ENCODE data around the gene CMA1.
"Not testable (repeated sequence)": the region's sequence is repeated elsewhere in the genome, so short reads cannot be mapped to it uniquely, and the experiment has no call there.

CMA1 gene

DNA sequence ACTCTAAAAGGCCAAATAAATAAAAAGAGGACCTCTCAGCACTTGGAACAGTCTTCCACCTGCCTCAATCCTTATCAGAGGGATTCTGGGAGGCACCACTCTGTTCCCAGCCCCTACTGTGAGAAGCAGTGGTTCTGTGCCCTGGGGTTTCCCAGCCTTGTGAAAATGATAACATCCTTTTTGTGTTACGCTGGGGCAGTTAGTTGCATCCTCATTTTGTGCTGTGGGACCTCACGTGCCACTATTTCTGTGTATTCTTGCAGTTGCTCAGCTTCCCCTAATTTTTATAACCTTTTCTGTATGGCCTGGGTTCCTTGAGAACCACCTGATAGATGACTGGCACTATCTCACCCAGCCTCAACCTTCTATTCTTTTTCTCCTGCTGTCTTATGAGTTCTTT is 10.8 kb upstream of the CMA1 start:
- H3K4me3 ChIP-seq (ENCODE audit: control insufficient read depth, low read depth, low read length), result no peak overlapping the region
- TF ChIP-seq, protein P1, sequence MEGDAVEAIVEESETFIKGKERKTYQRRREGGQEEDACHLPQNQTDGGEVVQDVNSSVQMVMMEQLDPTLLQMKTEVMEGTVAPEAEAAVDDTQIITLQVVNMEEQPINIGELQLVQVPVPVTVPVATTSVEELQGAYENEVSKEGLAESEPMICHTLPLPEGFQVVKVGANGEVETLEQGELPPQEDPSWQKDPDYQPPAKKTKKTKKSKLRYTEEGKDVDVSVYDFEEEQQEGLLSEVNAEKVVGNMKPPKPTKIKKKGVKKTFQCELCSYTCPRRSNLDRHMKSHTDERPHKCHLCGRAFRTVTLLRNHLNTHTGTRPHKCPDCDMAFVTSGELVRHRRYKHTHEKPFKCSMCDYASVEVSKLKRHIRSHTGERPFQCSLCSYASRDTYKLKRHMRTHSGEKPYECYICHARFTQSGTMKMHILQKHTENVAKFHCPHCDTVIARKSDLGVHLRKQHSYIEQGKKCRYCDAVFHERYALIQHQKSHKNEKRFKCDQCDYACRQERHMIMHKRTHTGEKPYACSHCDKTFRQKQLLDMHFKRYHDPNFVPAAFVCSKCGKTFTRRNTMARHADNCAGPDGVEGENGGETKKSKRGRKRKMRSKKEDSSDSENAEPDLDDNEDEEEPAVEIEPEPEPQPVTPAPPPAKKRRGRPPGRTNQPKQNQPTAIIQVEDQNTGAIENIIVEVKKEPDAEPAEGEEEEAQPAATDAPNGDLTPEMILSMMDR (IDR thresholded peaks at IDR 0.05; ENCODE audit: control insufficient read depth, insufficient read depth, low read depth, low read length, missing control alignments), result no peak

DNA sequence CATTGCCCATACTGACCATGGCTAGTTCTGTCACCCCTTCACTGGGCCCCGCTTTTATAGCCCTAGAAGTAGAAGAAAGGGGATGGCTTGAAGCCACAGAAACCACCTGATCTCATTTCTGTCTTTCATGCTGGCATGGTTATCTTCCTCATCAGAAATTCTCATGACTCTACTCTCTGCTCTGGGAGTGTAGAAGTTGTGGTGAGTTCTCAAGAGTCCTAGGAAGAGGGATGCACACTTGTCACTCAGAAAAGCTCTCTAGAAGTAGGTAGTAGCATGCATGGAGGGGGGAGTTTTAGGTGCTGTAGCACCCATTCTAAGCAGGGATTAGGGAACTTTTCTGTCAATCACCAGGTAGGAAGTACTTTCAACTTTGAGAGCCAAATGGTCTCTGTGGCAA is 6.1 kb upstream of the CMA1 start:
- no peak overlapping the region for H3K4me3 ChIP-seq (ENCODE audit: control insufficient read depth, low read depth, low read length)
- DNase-seq (ENCODE audit: low read depth), result no peak
- TF ChIP-seq, protein P1 (IDR thresholded peaks at IDR 0.05; ENCODE audit: control insufficient read depth, insufficient read depth, low read depth, low read length, missing control alignments), result no peak

More for the DNA sequence above, 10.8 kb upstream of the CMA1 start:
- no peak for DNase-seq (ENCODE audit: low read depth)

DNA sequence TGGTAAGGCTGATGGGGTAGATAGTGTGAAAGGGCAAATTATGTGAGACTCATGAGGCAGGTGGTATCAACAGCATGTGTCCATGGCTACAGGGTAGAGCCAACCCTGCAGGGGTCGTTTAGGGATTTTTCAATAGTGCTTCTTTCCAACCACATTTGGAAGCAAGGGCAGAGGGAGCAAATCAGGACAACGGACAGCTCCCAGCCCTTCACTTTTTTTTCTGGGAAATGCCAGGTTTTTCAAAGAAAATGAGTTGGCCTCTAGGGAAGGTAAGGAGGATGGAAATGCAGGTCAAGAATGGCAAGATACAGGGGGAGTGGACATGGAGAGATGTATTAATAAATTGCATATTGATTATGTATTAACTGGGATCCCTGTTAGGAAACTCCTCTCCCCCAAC is 4.9 kb upstream of the CMA1 start:
- no peak for DNase-seq (ENCODE audit: low read depth)
- TF ChIP-seq, protein P1 (IDR thresholded peaks at IDR 0.05; ENCODE audit: control insufficient read depth, insufficient read depth, low read depth, low read length, missing control alignments), result no peak
- H3K4me3 ChIP-seq (ENCODE audit: control insufficient read depth, low read depth, low read length), result no peak overlapping the region

DNA sequence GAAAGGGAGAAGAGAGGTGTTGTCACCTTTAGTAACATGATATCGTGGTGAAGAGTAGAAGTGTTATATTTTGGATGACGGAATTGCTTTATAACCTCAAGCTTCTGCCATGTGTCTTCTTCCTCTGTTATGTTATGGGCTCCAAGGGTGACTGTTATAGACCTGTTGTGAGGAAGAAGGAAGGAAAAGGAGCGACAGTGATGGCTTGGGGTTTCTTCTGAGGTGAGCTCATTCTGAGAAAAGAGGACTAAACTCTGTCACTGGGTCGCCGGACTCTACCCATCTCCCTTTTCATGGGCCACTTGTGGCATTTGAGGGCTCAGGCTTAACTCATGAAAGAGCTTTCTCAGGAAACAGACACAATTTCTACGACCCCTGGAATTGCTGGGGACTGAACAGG is 1.6 kb downstream of the CMA1 start:
- TF ChIP-seq, protein P1 (IDR thresholded peaks at IDR 0.05; ENCODE audit: control insufficient read depth, insufficient read depth, low read depth, low read length, missing control alignments), result no peak
- DNase-seq (ENCODE audit: low read depth), result no peak
- no peak overlapping the region for H3K4me3 ChIP-seq (ENCODE audit: control insufficient read depth, low read depth, low read length)

DNA sequence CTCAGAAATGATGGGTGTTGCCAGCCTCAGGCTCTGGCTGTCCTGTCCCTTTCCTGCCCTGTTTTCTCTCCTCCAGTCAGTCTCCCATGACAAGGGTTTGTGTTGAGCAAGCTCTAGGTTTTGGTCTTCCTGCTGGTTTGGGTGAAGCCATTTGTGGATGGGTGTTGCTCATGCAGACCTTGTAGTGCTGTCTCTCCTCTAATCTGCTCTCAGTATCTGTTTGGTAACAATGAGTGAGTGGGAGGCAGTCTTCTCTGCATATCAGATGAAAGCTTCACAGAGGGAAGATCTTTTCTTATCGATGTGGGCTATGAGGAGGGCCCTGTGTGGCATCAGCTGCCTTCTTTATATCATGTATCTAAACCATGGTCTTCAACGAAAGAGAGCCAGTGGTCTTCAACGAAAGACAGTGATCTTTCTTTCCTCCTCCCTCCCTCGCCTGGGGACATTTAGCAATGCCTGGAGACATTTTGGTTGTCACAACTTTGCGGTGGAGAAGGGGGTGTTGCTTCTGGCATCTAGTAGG is 3.6 kb downstream of the CMA1 start:
- TF ChIP-seq, protein P1 (IDR thresholded peaks at IDR 0.05; ENCODE audit: control insufficient read depth, insufficient read depth, low read depth, low read length, missing control alignments), result no peak
- H3K4me3 ChIP-seq (ENCODE audit: control insufficient read depth, low read depth, low read length), result no peak overlapping the region
- DNase-seq (ENCODE audit: low read depth), result no peak

DNA sequence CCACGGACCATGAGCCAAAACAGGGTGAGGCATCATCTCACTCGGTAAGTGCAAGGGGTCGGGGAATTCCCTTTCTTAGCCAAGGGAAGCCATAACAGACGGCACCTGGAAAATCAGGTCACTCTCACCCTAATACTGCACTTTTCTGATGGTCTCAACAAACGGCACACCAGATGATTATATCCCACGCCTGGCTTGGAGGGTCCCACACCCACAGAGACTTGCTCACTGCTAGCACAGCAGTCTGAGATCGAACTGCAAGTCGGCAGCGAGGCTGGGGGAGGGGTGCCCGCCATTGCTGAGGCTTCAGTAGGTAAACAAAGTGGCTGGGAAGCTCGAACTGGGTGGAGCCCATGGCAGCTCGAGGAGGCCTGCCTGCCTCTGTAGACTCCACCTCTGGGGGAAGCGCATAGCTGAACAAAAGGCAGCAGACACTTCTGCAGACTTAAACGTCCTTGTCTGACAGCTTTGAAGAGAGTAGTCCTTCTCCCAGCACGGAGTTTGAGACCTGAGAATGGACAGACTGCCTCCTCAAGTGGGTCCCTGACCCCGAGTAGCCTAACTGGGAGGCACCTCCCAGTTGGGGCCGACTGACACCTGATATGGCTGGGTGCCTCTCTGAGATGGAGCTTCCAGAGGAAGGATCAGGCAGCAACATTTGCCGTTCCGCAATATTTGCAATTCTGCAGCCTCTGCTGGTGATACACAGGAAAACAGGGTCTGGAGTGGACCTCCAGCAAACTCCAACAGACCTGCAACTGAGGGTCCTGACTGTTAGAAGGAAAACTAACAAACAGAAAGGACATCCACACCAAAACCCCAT is 16.3 kb downstream of the CMA1 start:
- DNase-seq (ENCODE audit: low read depth); H3K4me3 ChIP-seq (ENCODE audit: control insufficient read depth, low read depth, low read length): not testable (repeated sequence)

DNA sequence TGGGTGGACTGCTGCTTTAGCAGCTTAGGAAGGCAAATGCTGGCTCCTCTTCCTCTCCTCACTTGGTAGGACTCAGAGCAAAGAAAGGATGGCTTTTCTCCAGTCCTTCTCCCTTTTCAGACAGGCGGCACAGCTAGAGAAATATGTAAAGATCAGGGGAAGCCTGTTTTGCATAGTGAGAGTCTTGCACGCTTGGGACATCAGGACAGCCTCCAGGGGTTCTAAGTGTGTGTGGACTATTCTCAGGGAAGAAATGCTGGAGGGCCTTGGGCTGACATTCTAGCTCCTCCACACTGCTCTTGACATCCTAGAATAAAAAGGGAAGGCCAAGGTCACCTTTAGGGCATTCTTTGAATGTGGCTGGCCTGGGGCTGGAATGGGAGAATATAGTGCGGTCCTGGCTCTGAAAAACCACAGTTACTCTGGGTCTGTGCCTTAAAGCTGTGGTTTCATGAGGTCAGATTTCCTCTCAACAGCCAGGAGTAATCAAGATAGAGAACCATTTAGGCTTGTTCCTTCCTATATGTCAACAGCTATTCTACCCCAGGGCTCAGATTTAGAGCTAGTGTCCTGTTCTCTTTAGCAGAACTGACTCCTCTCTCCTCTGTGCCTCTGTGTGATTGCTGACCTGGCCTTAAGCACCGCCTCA is 24.3 kb downstream of the CMA1 start:
- no peak overlapping the region for H3K4me3 ChIP-seq (ENCODE audit: control insufficient read depth, low read depth, low read length)
- no peak for DNase-seq (ENCODE audit: low read depth)
- TF ChIP-seq, protein P1 (IDR thresholded peaks at IDR 0.05; ENCODE audit: control insufficient read depth, insufficient read depth, low read depth, low read length, missing control alignments), result no peak

DNA sequence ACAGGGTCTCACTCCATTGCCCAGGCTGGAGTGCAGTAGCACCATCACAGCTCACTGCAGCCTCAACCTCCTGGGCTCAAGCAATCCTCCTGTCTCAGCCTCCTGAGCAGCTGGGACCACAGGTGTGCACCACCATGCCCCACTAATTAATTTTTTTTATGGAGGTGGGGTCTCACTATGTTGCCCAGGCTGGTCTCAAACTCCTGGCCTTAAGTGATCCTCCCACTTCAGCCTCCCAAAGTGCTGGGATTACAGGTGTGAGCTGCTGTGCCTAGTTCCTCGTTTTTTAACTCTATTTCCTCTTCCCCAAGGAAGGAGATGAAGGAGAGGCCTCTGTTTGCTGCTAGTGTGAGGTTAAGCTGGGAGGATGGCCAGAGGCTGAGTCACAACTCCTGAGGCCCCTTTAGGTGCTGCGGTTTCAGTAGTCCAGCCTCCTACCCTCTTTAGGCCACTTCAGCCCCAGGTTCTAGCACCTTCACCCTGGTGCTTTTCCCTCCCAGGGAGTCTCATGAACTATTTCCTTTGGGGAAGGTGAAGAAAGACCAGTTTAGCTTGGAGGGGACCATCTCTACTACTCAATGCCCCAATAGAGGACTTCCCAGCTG is 25.3 kb downstream of the CMA1 start:
- peak; percentile 8 for DNase-seq (ENCODE audit: low read depth)

More for the DNA sequence above, 25.3 kb downstream of the CMA1 start:
- not testable (repeated sequence) for H3K4me3 ChIP-seq (ENCODE audit: control insufficient read depth, low read depth, low read length)
